GM18909 (cell line): ENCODE results near the gene DOK1.
"Not testable (repeated sequence)": the region's sequence is repeated elsewhere in the genome, so short reads cannot be mapped to it uniquely, and the experiment has no call there.

Experiments used
- ATAC-seq: cut with Tn5 transposase; IDR thresholded peaks from one replicate; pipeline ENCODE4 v1.9.1; 2021; ENCODE audit warnings: mild to moderate bottlenecking; ENCODE audit not compliant: unreplicated experiment, poor library complexity

Gene DOK1

DNA sequence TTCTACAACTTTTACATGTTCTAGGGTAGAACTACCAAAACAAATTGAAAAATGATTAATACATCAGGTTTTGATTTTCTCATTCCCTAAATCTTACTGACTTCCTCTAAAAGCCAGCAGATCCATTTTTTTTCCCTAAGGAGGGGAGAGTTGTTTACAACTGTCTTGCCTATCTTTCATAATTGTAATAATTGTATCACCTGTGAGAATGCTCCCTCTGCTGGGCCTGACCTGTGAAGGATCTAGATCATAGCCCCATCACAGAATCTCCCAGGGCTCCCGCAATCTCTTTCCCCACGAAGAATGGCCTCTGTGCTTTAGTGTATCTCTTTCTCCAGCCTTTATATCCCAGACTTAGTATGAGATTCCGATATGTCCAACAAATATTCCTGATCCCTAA is 9.9 kb upstream of the DOK1 start:
- no peak for ATAC-seq

DNA sequence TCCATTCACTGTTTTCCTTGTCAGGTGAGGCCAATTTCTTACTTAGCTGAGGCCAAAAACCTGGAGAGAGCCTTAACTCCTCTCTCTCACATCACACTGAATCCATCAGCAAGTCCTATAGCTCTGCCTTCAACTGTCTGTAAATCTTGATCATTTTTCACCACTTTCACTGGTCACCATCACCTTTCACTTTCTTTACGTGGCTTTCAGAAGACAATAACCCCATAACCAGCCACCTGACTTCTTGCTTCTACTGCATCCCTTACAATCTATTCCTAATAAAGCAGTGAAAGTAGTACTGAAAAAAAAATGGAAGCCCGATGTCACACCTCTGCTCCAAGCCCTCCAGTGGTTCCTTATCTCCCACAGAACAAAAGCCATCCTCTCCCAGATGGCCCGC is 8.5 kb upstream of the DOK1 start:
- no peak for ATAC-seq

DNA sequence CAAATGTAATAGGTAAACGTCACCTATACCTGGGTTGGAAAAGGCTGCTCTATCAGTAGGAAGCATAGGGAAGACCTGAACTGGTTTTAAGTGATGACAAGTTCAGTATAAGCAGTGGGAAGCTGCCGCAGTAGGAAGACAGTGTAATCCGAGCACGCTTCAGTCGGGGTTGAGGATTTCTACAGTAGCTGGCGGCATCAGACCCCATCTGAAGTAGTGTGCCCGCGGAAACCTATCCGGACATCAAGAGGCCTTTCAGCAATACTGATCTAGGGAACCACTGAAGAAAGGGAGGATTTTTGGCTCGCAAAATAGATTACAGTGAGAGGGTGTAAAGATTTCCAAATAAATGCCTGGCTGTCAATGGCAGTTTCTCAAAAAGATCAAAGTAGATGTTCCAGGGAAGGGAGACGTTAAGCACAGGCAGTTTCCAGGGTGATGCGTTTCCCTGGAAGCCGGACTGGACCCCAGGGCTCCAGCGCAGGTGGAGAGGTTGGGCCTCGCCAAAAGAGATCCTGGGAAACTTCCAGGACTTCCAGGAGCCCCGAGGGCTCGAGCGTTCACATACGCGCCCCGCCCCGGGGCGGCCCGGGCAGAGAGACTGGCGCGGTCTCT is 6.1 kb upstream of the DOK1 start:
- no peak for ATAC-seq

DNA sequence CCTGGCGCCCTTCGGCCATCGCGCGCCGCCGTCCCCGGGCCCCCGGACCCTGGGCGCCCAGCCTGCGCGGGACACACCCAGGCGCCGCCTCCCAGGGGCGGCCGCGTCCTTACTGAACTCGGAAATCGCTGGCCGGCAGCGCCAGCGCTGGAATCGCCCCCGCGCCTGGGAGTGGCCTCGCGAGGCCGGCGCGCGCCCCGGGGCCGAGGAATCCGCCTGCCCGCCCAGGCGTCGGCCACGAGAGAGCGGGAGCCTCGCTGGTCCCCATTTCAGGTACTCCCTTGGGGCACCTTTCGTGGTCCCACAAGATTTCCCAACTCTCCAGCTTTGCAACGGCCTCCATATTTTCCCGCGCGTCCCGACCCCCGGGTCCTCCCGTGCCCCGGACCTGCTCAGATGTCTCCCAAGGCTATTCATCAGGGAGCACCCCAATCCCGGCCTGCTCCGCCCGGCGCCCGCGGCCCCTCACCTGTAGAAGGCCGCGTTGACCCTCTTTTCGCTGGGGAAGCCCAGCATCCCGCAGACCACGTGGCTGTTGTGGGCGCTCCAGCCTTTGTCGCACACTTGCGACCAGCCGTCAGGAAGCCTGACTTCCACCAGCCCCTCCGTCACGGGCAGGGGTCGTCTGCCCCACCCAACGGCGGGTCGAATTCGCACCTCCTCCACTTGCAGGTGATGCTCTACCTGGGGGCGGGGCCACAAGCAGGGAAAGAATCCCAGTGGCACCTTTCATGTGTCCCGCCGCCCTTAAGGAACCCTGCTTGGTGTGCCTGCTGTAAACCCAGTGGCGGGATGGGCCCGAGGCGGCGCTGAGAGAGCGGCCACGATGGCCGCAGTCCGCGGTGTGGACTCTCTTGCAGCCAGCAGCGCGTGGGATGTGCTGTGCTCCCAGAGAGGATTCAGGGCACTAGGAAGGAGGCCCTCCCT is 5.4 kb upstream of the DOK1 start:
- ATAC-seq, result peak; percentile 33

DNA sequence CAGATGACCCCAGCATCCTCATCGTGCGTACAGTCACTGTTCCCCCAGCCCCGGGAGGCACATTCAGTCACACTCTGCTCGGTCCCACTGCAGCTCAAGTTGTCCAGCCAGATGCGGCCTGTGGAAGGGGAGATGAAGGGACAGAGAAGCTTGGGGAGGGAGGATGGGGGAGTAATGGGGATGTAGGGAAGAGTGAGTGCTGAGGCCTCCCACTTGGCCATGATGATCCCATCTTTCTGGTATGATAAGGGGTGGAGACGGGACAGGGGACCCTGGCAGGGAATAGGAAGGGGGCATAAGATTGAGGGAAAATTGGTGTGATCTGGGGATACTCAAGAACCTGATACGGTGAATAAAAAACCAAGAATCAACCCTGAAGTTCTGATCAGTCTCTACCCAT is 4.3 kb upstream of the DOK1 start:
- no peak for ATAC-seq

DNA sequence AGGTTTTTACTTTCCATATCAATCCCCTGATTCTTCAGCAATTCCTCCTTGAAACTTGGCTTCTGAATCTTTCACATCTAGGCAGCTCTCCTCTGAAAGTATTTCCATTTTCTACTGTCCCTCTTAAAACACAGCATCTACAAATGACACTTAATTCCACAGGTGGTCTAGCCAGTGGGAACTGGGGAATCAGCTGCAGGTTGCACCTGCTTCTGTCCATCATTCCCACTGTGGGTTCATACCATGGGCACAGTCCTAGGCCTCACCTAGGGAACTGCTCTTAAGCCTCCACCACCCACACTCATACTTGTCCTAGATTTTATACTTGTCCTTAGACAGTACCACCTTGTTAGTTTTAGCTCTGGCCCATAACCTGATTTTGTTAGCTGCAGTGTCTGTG is 3.0 kb upstream of the DOK1 start:
- ATAC-seq, result no peak

DNA sequence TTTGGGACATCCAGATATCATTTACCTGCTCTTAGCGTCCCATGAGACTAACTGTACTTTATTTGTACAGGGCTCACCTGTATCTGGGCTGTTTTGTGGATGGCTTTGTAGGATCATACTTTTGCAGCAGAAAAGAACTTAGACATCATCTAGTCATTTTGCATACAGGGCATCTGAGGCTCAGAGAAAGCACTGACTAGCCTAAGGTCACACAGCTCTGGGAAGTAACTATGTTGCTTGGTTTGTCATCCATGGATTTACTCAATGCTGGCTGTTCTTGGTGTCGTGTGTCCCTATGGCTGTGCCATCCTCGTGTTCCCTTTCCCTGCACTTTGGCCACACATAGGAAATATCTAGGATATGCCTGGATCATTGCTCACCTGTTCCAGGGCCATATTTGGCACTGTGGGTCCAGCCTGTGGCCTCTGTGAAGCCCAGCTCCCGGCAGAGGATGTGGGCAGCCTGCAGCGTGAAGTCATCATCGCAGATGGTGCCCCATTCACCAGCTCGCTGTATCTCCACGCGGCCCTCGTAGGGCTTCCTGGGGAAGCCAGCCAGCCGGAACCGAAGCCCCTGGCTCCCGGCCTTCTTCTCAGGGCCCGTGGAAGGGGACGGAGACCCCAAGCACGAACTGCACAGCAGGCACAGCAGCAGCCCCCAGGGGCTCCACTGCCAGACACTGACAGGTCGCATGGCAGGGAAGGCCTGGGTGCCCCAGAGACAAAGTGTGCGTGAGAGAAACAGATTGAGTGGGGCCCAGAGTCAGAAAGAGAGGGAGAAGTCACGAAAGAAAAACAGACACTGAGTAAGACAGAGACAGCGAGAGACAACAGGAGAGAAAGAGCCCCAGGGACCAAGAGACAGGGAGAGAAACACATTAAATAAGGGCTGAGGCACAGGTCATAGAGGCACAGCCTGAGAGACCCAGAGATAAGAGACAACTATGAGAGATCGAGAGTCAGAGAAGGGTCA is 2.3 kb upstream of the DOK1 start:
- ATAC-seq, result no peak

DNA sequence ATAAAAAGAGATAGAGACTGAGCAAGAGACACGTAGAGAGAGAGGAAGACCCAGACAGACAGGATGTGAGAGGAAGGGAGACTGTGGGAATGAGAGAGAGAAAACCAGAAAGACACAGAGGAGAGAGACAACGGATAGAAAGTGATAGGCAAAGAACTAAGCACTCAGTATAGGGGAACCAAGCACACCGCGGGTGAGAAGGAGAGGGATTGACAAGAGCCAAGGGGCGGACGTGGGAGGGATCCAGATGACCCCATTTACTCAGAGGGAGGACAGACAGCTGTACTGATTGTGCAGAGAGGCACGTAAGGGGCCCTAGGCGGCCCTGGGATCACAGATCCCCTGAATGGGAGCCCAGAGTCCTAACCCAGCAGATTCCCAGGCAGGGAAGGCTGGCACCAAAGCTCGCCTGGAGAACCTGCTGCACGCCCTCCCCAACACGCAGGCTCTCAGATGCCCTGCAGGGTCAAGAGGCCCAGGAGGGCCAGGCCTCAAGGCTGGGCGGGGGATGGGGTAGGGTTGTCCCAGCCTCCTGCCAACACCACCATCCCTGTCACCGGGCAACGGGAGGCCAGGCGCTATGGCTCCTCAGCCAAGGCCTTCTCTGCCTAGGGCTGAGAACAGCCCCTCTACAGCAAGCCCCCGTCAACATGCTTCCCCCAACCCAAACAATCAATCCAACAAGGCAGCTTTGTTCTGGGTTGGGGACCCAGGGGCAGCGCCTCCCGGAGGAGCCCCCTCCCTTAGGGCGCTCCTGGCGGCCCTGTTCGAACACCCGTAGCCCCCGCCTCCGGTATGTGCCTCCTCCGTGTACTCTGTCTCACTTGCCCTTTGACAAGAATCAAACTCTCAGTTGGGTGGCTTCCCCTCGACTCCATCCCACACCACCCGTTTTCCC is 1.4 kb upstream of the DOK1 start:
- ATAC-seq, result no peak

DNA sequence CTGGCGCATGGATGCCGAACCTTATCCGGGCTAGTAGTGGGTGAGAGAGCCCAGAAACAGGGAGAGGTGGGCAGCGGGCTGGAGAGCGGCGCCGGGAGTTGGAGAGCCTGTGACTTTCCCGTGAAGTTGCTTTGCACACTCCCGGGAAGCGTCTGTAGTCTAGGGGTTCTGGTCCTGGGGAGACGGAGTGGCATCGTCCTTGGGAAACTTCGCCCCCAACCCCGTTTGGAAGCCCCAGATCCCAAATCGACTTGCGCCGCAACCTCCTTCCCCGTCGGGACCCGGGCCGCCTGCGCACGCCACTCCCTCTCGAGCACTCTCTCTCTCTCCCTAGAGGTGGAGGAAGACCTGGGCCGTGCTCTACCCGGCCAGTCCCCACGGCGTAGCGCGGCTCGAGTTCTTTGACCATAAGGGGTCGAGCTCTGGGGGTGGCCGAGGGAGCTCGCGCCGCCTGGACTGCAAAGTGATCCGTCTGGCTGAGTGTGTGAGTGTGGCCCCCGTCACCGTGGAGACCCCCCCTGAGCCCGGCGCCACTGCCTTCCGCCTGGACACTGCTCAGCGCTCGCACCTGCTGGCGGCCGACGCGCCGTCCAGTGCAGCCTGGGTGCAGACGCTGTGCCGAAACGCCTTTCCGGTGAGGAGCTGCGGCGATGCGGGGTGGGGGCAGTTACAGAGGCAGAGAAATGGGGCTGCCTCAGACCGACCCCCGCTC is 456 bp downstream of the DOK1 start:
- peak; percentile 50 for ATAC-seq

DNA sequence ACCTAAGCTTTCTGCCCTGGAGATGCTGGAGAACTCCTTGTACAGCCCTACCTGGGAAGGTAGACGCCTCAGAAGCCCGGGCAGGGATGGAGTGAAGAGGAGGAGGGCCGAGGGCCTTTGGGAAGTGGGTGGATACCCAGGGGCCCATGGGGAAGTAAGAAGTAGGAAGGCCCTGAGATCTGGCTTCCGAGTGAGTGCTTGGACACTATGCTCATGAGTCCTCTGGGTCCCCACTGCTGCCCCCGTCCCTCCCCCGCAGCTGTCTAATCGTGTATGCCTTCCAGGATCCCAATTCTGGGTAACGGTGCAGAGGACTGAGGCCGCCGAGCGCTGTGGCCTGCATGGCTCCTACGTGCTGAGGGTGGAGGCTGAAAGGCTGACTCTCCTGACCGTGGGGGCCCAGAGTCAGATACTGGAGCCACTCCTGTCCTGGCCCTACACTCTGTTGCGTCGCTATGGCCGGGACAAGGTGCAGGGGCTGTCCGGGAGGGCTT is 1.1 kb downstream of the DOK1 start:
- ATAC-seq, result no peak

DNA sequence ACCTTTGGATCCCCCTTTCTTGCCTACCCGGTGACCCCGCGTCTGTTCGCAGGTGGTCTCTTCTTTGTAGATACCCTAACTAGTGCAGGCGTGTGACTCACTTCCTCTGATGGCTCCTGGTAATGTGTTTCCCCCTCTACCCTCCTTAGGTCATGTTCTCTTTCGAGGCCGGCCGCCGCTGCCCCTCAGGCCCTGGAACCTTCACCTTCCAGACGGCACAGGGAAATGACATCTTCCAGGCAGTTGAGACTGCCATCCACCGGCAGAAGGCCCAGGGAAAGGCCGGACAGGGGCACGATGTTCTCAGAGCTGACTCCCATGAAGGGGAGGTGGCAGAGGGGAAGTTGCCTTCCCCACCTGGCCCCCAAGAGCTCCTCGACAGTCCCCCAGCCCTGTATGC is 1.6 kb downstream of the DOK1 start:
- ATAC-seq, result no peak

DNA sequence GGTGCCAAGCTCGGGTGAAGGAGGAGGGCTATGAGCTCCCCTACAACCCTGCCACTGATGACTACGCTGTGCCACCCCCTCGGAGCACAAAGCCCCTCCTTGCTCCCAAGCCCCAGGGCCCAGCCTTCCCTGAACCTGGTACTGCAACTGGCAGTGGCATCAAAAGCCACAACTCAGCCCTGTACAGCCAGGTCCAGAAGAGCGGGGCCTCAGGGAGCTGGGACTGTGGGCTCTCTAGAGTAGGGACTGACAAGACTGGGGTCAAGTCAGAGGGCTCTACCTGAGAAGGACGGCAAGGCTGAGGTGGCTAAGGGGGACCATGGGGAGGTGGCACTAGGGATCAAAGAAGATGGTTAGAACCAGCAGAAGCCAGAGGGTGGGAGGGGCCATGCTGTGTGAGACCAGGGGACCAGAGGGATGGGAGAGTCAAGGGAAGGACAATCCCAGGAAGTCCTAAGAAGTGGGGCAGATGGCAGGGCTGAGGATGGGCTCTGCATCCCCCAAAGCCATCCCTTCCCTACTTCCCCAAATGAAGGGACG is 2.4 kb downstream of the DOK1 start:
- no peak for ATAC-seq

DNA sequence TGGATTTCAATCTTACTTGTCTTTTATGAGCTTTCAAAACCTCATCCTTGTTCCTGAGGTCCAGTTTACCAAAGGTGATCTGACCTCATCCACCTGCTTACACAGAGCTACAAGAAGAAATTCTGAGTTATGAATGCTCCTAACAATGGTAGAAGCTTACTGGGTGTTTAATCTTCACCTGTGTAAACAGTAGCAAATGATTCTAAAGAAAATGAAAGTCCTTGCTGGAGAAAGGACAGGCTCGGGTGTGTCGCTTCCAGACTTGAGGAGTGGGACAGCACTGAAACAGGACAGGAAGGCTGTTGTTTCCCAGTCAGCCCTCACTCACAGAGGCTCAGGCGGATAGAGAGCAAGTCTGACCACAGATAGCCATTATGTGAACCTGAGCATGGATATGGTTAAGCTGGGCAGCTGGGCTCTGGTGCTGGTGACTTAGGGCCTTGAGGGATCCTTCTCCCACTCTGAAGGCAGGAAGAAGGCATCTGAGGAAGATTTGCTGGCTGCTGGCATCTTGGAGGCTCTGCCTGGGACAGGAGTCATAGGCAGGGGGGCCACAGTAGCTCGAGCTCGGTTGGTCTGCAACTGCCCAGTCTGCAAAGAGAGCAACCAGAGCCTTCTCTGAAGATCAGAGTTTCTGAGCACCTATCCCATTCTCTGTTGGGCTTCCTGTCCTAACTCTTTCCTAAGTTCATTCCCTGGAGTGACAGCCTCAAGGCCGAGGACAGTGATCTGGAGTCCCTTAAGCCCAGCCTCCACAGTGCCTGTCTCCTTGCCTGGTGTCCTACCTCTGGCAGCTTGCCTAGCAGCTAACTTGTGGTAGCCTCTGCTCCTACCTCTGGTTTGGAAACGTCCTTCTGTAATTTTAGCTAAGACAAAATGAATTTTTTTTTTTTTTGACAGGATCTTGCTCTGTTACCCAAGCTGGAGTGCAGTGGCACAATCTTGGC is 4.0 kb downstream of the DOK1 start:
- ATAC-seq, result no peak

DNA sequence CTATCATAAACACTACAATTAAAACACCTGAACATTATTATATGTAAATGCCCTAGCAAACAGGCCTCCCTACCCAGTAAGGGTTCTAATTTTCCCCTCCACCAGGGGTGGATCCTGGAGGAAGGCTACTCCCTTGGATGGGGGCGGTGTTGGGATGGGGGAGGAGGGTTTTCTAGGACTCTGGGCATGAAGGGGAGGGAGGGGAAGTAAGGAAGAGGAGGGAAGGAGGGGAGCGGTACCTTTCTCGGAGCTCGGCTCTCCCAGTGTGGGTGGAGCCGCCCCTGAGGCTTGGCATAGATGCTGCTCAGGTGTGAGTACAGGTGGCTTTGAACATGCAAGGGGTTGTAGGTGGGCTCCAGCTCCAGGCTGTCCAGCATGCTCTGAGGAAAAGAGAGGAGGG is 5.4 kb downstream of the DOK1 start:
- ATAC-seq, result no peak

DNA sequence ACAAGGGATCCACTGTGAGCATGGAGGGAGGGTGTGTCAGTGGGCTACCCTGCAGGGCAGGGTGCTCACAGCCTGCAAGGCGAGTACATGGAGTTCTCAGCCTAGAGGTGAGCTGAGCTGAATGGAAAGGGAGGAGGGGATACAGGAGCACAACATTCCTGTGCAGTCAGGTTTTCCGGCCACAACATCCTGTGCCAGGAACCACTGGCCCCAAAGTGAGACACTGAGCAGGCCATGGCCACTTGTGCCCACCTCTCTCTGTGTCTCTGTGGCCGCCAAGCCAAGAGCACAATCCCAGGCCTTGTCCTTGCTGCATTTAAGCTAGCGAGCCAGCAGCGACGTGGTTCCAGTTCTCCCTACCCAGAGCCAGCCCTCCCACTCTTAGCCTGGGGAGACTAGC is 6.1 kb downstream of the DOK1 start:
- no peak for ATAC-seq

DNA sequence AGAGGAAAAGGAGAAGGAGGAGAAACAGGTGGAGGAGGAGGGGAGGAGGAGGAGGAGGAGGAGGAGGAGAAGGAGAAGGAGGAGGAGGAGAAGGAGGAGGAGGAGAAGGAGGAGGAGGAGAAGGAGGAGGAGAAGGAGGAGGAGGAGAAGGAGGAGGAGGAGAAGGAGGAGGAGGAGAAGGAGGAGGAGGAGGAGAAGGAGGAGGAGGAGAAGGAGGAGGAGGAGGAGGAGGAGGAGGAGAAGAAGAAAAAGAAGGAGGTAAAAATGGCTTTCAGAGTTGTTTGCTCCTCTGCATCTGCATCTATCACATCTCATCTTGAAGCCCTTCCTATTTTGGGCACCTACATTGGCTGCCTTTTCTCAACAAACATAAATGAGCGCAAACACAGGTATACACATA is 6.5 kb downstream of the DOK1 start:
- ATAC-seq, result not testable (repeated sequence)

DNA sequence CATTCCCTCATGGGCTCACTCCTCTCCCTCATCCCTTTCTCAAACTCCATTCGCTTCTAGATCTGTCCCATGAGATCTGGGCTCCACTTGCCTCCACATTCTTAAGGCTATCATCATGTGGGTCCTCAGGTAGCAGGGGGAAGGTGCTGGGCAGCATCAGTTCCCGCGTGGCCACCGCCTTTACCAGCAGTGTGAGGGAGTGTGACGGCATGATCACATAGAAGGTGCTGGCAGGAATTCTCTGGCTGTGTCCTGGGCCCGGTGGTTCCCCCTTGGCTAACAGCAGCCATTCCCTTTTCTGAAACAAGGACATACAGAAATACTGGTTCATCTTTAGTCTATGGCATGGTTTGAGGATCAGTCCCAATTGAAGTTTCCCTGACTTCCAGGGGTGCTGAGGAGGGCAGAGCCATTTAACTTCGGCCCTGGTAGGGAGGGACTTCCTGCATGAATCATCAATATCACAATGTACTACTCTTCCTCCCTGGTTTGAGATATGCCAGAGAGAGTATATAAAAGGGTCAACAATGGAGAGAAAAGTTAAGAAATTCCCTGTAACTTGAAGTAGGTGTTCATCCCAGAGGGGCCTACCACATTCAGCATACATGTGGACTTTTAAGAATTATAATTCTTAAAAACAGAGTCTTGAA is 7.7 kb downstream of the DOK1 start:
- no peak for ATAC-seq
